Neural progenitor cell (in vitro differentiated cells): ENCODE data around the gene IFNA16. TPM values are rescaled to one million over a fixed set of nuclear protein-coding genes. Genes with fewer than 3 reads are reported as not detected.
"Not testable (repeated sequence)": the region's sequence is repeated elsewhere in the genome, so short reads cannot be mapped to it uniquely, and the experiment has no call there.

Source experiments
- DNase-seq: peaks from one replicate; pipeline ENCODE4 v3.0.0-alpha.2; 2016; ENCODE audit warnings: low spot score
- H2AFZ ChIP-seq: fragments of 200-600 bp; sonication (generic); replicated peaks from 2 replicates; pipeline ENCODE4 v1.6.1; 2016; ENCODE audit warnings: antibody characterized with exemption
- H3F3A ChIP-seq: fragments of 200-600 bp; sonication (generic); 2 replicates; pipeline ENCODE4 v1.6.1; 2016; ENCODE audit warnings: antibody characterized with exemption, low read depth
- H3K27ac ChIP-seq: fragments of 200-600 bp; sonication (generic); 2 replicates; pipeline ENCODE4 v1.5.1; 2016; ENCODE audit warnings: mild to moderate bottlenecking
- H3K27me3 ChIP-seq: fragments of 200-600 bp; sonication (generic); 2 replicates; pipeline ENCODE4 v1.6.1; 2016; ENCODE audit warnings: mild to moderate bottlenecking, moderate library complexity
- H3K36me3 ChIP-seq: fragments of 200-600 bp; sonication (generic); 2 replicates; pipeline ENCODE4 v1.5.1; 2016
- H3K4me1 ChIP-seq: fragments of 200-600 bp; sonication (generic); 2 replicates; pipeline ENCODE4 v1.6.1; 2016; ENCODE audit warnings: mixed run types
- H3K4me2 ChIP-seq: fragments of 200-600 bp; sonication (generic); 2 replicates; pipeline ENCODE4 v1.6.1; 2016
- H3K4me3 ChIP-seq: fragments of 200-600 bp; sonication (generic); 2 replicates; pipeline ENCODE4 v1.5.1; 2016
- H3K79me2 ChIP-seq: fragments of 200-600 bp; sonication (generic); 2 replicates; pipeline ENCODE4 v1.6.1; 2016; ENCODE audit warnings: low read depth
- H3K9ac ChIP-seq: fragments of 200-600 bp; sonication (generic); 2 replicates; pipeline ENCODE4 v1.6.1; 2016
- H3K9me3 ChIP-seq: fragments of 200-600 bp; sonication (generic); 2 replicates; pipeline ENCODE4 v1.5.1; 2016; ENCODE audit warnings: low read depth
- H4K20me1 ChIP-seq: fragments of 200-600 bp; sonication (generic); 2 replicates; pipeline ENCODE4 v1.6.1; 2016; ENCODE audit warnings: low read depth
- H3K27ac Mint-ChIP-seq: 3 replicates; pipeline ENCODE4 v1.8.0; 2021; ENCODE audit warnings: mixed read lengths
- H3K27me3 Mint-ChIP-seq: 2 replicates; pipeline ENCODE4 v1.8.0; 2022; ENCODE audit warnings: low read depth, mild to moderate bottlenecking, inconsistent platforms, moderate library complexity, mixed read lengths; ENCODE audit not compliant: insufficient read depth
- H3K36me3 Mint-ChIP-seq: 3 replicates; pipeline ENCODE4 v1.8.0; 2021; ENCODE audit warnings: mixed read lengths
- H3K4me1 Mint-ChIP-seq: 3 replicates; pipeline ENCODE4 v1.8.0; 2021; ENCODE audit warnings: mixed read lengths
- H3K4me3 Mint-ChIP-seq: 3 replicates; pipeline ENCODE4 v1.8.0; 2021; ENCODE audit warnings: mild to moderate bottlenecking, moderate library complexity, mixed read lengths
- H3K9me3 Mint-ChIP-seq: 3 replicates; pipeline ENCODE4 v1.8.0; 2020; ENCODE audit warnings: mixed read lengths
- CTCF ChIP-seq: fragments of 200-600 bp; sonication (generic); IDR thresholded peaks from 2 replicates; pipeline ENCODE4 v1.5.1; 2017; ENCODE audit warnings: antibody characterized with exemption, mild to moderate bottlenecking
- EZH2 ChIP-seq: fragments of 200-600 bp; sonication (generic); IDR thresholded peaks from 2 replicates; pipeline ENCODE4 v1.6.1; 2017; ENCODE audit warnings: antibody characterized with exemption, mild to moderate bottlenecking, moderate library complexity
- EZH2phosphoT487 ChIP-seq: fragments of 200-600 bp; sonication (generic); IDR thresholded peaks from 2 replicates; pipeline ENCODE4 v1.6.1; 2017; ENCODE audit warnings: antibody characterized with exemption
- total RNA-seq: library from RNA; depleted of rRNA; stranded (reverse); fragments of >200 nt; gene quantifications from 2 replicates; pipeline ENCODE4 v1.2.3, GENCODE V29; 2015; ENCODE audit warnings: low replicate concordance

Gene IFNA16
- total RNA-seq, 1 donor from 2014 or later = not detected

GRCh38 chr9:21182810-21183736 is 34.0 kb downstream of the IFNA16 start:
- not testable (repeated sequence) for H3K27me3 Mint-ChIP-seq

GRCh38 chr9:21174671-21175070 is 42.4 kb downstream of the IFNA16 start:
- H3K9me3 ChIP-seq = no peaks in the 10 kb centered on the region
- H3K4me3 Mint-ChIP-seq = no peak overlapping the region
- H2AFZ ChIP-seq = no peak overlapping the region

More at GRCh38 chr9:21182810-21183736, 34.0 kb downstream of the IFNA16 start:
- not testable (repeated sequence) for H3K79me2 ChIP-seq, H3K36me3 Mint-ChIP-seq, H3K4me3 ChIP-seq, H3K36me3 ChIP-seq, H3K9me3 Mint-ChIP-seq, H4K20me1 ChIP-seq, H3K4me1 Mint-ChIP-seq, H3K9me3 ChIP-seq, H2AFZ ChIP-seq, H3K4me2 ChIP-seq, H3F3A ChIP-seq, H3K4me1 ChIP-seq, H3K27ac ChIP-seq, H3K27me3 ChIP-seq, H3K9ac ChIP-seq, H3K4me3 Mint-ChIP-seq, H3K27ac Mint-ChIP-seq
- peak; percentile 73 for TF ChIP-seq CTCF
- peak; percentile 28 for DNase-seq

GRCh38 chr9:21172156-21172555 is 45.0 kb downstream of the IFNA16 start:
- Mint-ChIP-seq H3K36me3 (no peaks in the 10 kb centered on the region), H3K9me3 (no peaks in the 10 kb centered on the region), H3K27me3 (peaks cover 4% of the 10 kb centered on the region), H3K27ac (no peak overlapping the region), H3K4me1 (no peaks in the 10 kb centered on the region), H3K4me3 (no peak overlapping the region)
- no peaks in the 10 kb centered on the region for H3K79me2 ChIP-seq
- H3K27ac ChIP-seq = no peak overlapping the region
- H3K9me3 ChIP-seq = no peaks in the 10 kb centered on the region
- no peak overlapping the region for H3K9ac ChIP-seq
- no peak overlapping the region for H3K4me3 ChIP-seq
- H3K4me1 ChIP-seq = no peaks in the 10 kb centered on the region
- DNase-seq = no peak
- no peaks in the 10 kb centered on the region for H3F3A ChIP-seq
- peaks cover 22% of the 10 kb centered on the region for H3K27me3 ChIP-seq
- TF ChIP-seq CTCF (no peak), EZH2 (no peak), EZH2phosphoT487 (no peak)
- no peaks in the 10 kb centered on the region for H4K20me1 ChIP-seq
- no peaks in the 10 kb centered on the region for H3K36me3 ChIP-seq
- H2AFZ ChIP-seq = no peak overlapping the region
- H3K4me2 ChIP-seq = no peak overlapping the region

More at GRCh38 chr9:21174671-21175070, 42.4 kb downstream of the IFNA16 start:
- Histone ChIP-seq H3K36me3 (no peaks in the 10 kb centered on the region), H3K9ac (no peak overlapping the region), H3F3A (no peaks in the 10 kb centered on the region), H3K4me1 (no peaks in the 10 kb centered on the region), H3K27ac (no peak overlapping the region), H3K4me2 (no peak overlapping the region), H3K4me3 (no peak overlapping the region), H3K27me3 (peaks cover 25% of the 10 kb centered on the region), H4K20me1 (no peaks in the 10 kb centered on the region), H3K79me2 (no peaks in the 10 kb centered on the region)
- Mint-ChIP-seq H3K9me3 (no peaks in the 10 kb centered on the region), H3K36me3 (no peaks in the 10 kb centered on the region), H3K4me1 (no peaks in the 10 kb centered on the region), H3K27ac (no peak overlapping the region), H3K27me3 (peaks cover 4% of the 10 kb centered on the region)
- DNase-seq = no peak
- no peak for TF ChIP-seq CTCF
- no peak for TF ChIP-seq EZH2
- TF ChIP-seq EZH2phosphoT487 = no peak
